Effector CD4-positive, alpha-beta T cell (primary cell): ENCODE data around the gene ABHD12.

Experiments
- DNase-seq: peaks from one replicate; pipeline ENCODE4 v3.0.0-alpha.2; 2020

ABHD12 gene

DNA sequence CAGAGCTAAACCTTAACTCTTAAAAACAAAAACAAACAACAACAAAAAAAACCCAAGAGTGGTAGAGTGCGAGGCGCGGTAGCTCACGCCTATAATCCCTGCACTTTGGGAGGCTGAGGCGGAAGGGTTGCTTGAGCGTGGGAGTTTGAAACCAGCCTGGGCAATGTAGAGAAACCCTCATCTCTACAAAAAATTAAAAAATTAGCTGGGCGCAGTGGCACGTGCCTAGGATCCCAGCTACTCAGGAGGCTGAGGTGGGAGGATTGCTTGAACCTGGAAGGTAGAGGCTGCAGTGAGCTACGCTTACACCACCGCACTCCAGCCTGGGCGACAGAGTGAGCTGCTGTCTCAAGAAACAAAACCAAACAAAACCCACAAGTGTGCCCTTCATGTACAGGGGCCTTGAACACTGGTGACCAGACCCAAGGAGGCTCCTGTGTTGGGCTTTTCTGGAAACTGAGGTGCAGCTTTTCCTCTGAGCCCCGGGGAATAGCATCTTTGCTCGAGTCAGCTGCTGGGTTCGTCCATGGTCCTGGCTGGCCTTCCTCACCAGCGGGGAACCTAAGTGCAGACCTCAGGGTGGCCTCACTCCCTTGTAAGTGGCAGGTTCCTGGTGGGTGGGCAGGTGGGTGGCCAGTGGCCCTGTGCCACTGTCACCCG, 102.9 kb downstream of the ABHD12 start:
- no peak for DNase-seq

DNA sequence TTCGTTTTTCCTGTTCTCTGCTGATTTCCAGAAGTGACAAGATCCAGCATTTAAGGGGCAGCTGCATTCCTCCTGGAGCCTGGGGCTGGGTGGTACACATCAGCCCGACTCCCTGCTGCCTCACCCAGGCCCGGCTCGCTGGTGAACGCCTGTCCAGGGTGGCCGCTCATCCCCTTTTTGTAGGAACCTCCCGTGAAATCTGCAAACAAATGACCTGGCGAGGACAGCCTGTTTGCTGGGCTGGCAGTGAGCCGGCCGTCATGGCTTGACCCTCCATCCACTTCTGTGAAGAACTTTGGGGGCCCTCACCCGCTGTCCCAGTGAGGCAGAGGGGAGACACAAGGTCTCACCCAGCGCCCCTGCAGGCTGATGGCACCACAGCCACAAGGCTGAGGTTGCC, 103.7 kb downstream of the ABHD12 start:
- DNase-seq = no peak

DNA sequence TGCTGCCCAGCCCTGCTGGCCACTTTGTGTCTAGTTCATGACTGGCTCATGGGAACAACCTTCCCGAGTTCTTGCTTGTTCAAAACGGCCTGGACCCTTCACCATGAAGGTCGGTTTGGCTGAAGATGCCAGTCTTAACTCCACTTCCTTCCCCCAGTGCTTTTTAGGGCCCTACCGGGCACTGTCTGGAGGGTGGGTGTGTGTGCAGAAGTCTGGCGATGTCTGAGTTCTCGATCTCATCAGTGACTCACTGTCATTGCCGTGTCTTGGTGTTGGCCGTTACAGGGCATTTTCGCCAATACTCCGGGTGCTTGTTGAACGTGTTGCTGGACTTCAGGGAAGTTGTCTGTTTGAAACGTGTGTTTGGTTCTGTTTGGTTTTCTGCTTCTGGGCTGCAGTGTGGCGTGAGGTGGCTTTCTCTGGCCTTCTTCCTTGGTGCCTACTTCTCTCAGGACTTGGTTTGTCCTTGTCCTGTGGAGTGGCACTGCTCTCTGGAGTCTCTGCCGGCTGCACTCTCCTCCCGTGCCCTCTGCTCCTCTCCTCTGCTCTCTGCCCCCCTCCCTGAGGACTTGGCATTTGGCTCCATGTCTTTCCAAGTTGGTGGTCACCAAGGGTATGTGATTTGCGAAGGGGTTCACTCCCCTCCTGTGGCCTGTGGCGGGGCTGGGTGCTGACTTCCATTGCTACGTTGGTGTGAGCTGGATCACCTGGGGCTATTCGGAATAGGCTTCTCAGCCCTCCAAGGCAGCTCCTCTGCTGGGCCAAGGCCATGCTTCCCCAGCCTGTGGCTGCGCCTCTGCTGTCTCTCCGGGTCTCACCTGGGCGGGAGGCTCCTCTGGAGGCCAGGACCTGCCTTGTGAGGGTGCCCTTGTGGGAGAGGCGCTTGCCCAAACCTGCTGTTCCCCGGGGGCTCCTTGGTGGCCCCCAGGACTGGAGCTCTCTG, 104.5 kb downstream of the ABHD12 start:
- DNase-seq = no peak

DNA sequence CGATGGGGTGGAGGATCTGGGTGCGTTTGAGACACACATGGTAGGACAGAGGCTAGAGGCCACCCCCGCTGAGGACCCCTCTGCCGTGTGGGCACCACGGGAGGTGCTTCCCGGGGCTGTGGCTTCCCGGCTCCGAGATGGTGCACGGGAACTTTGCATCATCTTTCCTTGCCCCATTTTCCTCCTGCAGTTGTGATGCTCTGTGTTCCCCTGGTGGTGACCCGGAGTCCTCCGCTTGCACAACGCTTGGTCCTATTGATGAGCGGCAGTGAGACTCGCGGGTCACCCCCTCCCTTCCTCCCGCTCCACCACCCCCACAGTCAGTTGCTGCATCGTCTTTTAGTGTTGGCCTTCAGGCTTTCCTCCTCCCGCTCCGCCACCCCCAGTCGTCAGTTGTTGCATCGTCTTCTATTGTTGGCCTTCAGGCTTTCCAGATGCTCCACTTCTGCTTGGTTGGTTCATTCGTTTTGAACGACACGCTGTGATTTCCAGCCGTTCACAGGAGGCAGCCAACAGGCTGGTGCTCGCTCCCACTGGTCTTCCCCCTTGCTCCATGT, 105.5 kb downstream of the ABHD12 start:
- no peak for DNase-seq

DNA sequence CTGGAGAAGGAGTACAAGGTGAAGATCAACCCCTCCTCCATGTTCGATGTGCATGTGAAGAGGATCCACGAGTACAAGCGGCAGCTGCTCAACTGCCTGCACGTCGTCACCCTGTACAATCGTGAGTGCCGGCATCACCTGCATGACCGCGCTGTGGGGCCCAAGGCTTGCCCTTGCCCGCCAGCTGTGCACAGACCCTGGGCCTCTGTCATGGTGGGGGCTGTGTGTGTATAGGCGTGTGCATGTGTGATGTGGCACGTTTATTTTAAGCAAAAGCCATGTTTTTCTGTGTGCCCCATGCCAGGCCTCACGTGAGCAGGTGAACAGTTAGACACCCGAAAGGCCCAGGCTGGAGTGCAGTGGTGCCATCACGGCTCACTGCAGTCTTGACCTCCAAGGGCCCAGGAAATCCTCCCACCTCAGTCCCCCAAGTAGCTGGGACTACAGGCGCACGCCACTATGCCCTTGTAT, 106.5 kb downstream of the ABHD12 start:
- no peak for DNase-seq

DNA sequence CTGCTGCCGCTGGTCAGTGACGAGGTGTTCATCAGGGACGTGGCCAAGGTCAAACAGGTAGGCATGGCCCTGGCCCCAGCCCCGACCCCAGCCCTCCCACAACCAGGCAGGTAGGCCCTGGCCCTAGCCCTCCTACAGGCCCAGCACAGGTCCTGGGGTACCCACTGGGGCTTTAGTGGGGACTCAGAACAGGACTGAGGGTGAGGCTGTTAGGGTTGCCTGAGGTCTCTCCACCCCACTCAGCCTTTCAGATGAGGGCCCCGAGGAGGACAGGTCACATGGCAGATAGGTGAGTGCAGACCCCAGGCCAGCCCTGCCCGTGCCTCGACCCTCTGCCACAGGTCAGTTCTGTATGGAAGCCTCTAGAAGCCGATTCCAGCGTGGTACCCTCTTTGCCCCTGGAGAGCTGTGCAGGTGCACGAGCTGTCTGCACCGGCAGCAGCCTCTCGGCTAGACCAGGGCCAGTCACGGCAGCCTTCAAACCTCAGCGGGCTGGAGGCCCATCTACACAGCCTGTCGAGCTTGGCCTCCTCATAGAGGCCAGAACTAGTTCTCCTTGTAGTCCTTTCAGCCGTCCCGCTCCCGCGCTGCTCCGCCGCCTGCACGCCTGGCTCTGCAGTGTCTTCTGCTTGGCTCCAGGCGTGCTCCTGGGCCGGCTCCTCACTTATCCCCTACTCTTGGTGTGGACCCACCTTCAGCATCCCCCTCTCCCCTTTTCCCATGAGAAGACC, 107.2 kb downstream of the ABHD12 start:
- DNase-seq = no peak

DNA sequence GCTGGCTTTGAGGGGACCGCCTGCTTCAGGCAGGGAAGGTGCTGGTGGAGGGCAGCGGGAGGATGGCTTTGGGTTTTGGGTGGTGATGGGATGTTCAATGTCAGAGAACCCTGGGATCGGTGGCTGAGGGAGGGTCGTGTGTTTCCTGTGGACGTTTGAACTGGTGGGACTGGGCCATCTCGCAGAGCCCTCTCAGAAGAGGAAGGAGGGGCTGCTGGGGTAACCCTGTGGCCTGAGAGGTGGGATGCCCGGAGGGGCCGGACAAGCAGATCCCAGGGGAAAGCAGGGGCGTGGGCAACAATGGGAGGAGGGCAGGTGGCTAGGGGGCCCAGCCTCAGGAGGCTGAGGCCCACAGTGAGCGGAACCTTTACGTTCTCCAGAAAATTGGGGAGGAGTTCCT, 107.8 kb downstream of the ABHD12 start:
- no peak for DNase-seq

DNA sequence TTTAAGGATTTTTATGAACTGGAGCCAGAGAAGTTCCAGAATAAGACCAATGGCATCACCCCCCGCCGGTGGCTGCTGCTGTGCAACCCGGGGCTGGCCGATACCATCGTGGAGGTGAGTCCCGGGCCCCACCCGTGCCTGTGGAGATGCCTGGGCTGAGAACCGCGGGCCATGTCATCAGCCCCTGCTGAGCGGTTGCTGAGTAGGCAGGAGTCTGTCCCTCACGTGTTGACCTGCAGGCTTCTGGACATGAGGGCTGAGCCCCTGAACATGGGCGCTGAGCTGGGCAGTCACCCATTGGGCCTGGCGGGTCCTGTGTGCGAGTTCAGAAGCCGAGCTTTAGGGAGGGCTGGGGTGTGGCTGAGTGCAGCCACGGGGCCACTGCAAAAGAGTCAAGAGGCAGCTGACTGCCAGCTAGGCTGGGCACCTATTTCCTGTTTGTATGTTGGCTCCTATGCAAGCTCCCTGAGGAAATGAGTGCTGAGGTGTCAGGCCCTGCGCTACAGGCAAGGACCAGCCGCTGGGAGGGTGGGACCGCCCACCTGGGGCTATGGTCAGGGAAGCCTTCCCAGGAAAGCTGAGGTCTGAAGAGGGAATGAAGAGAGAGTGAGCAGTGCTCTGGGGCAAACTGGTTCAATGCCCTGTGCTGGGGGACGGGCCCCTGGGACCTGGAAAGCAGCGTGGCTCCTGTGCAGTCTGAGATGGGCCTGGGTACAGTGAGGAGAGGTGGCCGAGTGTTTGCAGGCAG, 108.4 kb downstream of the ABHD12 start:
- DNase-seq = no peak

DNA sequence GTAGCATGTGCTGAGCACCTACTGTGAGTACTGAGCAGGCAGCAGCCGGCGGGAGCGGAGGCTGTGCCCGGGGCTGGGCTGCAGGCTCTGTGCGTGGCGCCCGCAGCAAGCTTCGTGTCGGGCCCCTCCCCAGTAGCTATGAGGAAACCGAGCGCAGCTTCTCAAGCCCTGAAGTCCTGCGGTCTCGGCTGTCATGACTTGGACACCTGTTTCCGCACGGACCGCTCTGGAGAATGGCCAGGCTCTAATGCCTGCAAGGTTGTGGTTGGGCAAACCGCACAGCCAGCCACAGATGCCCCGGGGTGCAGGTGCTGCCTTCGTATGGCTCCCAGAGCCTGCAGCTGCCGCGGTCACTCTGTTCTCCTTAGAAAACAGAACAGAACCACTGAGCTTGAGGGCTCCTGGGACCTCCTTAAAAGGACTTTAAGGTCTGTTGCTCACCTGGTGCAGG, 109.1 kb downstream of the ABHD12 start:
- DNase-seq = no peak

DNA sequence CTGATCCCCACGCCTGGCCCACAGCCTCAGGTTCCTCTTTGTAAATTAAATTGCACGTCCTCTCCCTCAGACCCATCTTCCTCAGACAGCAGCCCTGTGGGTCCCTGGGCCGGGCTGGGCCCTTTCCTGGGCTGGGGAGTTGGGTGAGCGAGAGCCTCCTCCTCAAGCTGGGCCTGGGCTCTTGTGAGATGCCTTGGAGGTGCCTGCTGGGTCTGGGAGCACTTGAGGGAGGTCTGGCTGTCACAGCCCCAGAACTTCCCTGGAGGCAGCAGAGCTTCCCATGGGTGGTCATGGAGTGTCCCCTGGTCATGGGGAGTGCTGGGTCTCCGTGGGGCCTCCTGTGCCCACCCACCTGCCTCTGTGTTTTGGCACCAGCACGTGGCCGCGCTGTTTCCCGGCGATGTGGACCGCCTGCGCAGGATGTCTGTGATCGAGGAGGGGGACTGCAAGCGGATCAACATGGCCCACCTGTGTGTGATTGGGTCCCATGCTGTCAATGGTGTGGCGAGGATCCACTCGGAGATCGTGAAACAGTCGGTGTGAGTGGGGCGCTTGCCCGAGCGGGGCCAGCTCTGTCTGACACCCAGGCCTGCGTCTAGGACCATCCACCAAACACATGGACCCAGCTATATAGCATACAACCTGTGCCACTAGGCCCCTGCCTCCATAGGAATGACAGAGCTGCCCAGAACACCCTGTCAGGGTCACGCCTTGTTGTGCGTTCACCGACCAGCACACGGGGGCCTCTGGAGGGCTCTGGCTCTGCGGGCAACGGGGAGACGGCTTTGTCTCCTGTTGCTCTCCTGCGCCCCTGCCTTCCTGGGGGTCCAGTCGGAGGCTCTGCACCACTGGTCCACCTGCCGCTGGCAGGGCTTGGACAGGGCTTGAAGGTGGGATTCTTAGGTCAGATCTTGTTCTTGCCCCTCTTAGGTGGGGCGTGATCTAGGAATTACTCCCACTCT, 109.8 kb downstream of the ABHD12 start:
- no peak for DNase-seq

DNA sequence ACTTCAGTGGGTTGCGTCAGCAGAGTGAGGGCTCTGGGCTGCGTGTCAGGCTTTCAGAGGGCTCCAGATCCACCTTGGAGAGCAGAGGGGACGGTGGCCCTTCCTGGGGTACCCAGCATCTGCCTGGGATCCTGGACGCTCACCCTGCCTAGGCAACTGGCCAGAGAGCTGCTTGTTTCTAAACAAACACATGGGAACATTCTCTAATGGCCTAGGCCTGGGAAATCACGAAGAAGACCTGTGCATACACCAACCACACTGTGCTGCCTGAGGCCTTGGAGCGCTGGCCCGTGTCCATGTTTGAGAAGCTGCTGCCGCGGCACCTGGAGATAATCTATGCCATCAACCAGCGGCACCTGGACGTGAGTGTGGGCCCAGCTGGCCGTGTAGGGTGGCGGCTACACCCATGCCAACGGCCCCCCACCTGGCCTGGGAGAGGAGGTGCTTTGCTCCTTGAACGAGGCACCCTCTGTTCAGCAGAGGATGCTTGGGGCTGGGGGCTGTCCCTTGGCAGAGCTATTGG, 110.5 kb downstream of the ABHD12 start:
- DNase-seq = no peak

DNA sequence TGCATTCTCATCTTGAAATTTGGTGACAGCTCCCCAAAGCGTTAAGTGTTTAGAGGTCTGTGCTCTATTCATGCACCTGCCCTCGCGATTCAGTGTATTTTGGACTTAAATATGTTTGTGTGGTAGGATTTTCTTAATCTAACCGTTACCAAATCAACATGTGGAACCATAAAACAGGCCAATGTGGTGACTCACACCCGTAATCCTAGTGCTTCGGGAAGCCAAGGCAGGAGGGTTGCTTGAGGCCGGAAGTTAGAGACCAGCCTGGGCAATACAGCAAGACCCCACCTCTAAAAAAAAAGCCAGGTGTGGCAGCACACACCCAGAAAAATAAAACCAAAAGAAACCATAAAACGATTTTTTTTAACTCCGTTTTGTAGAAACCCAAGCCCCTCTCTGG, 111.2 kb downstream of the ABHD12 start:
- DNase-seq = no peak

DNA sequence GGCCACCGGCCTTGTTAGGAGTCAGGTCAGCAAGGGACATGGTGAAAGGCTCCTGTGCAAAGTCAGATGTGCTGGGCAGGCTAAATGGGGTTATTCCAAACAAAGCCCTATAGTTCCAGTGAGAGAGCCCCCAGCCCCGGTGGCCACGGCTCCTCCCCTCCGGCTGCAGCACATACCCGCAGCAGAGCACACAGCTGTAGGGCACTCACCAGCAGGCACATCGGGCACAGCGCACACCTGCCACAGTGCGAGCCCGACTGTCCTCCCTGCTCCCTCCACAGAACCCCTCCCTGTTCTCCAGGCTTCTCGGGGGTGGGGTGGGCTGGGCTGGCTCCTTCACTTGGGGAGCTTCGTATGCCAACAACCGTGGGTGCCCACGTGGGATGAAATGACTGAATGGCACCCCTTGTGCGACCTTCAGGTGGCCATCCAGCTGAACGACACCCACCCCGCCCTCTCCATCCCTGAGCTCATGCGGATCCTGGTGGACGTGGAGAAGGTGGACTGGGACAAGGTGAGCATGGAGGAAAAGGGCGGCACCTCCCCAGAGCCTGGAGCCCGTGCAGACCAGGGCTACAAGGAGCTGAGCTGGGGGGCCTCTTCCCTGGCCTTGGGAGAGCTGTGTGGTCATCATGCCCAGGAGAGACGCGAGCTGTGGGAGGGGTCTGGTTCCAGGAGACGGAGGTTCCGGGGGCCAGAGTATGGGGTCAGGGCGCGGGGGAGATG, 111.8 kb downstream of the ABHD12 start:
- DNase-seq = no peak

DNA sequence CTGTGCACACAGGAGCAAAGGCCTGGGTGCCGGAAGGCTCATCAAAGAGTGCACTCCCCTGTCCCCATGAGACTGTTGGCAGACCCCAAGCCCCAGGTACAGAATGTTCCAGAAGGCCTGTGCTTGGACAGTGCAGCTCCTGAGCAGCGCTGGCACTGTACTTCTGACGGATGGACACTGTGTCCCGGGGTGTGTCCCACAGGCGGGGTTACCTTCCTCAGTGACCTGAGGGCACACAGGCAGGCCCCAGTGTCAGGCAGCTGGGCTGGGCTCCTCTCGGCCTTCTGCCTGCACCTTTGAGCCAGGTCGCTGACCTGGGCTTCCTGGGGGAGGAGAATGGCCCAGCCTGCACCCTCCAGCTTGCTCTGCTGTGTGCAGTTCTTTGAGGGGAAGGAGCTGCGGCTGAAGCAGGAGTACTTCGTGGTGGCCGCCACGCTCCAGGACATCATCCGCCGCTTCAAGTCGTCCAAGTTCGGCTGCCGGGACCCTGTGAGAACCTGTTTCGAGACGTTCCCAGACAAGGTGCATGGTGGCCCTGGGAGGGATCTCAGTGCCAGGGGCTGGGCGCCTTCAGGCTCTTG, 112.6 kb downstream of the ABHD12 start:
- DNase-seq = no peak

DNA sequence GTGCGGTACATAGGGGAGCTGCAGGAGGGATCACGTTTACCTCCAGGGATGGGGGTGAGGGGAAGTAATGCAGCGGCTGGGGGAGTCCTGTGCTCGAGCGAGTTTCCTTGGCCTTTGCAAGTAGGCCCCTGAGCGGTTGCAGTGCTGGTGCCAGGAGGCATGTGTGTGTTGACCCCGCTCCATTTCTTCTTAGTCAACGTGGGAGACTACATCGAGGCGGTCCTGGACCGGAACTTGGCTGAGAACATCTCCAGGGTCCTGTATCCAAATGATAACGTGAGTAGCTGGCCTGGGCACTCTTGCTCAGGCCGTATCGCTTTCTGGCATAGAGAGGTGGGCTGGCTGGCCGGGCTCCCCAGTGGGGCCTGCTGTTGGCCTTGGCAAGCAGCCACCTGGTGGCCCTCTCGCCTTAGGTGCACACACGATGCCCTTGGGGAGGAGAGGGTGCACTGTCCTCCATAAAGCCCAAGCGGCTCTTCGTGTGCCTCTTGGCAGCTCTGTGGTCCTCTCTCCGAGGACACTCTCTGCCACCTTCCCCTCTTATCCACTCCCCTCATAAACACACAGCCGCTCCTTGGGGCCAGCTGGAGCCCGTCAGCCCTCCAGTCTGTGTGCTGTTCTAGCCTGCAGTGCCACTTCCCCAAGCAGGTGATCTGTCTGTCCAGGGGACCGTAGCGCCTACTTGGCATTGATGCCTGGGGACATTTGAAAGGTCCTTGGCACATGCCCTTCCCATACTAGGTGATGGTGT, 113.4 kb downstream of the ABHD12 start:
- no peak for DNase-seq

DNA sequence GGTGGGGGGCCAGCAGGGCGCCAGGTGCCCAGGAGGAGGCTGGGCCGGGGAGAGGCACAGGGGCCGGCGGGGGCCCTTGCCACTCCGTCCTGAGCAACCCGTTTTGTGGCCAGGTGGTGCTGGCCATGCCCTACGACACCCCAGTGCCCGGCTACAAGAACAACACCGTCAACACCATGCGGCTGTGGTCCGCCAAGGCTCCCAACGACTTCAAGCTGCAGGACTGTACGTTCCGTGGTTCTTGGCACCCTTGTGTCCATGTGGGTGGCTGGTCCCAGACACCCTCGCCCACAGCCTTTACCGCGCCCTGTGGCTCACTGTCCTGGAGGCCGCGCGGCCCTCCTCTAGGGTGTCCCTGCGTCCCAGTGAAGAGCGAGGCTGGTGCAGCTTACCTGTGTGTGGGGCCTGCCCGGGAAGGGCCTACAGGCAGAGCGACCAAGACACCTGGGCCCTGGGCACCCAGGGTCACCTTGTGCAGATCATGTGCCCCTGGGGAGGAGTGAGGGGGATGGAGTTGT, 114.0 kb downstream of the ABHD12 start:
- DNase-seq = no peak

DNA sequence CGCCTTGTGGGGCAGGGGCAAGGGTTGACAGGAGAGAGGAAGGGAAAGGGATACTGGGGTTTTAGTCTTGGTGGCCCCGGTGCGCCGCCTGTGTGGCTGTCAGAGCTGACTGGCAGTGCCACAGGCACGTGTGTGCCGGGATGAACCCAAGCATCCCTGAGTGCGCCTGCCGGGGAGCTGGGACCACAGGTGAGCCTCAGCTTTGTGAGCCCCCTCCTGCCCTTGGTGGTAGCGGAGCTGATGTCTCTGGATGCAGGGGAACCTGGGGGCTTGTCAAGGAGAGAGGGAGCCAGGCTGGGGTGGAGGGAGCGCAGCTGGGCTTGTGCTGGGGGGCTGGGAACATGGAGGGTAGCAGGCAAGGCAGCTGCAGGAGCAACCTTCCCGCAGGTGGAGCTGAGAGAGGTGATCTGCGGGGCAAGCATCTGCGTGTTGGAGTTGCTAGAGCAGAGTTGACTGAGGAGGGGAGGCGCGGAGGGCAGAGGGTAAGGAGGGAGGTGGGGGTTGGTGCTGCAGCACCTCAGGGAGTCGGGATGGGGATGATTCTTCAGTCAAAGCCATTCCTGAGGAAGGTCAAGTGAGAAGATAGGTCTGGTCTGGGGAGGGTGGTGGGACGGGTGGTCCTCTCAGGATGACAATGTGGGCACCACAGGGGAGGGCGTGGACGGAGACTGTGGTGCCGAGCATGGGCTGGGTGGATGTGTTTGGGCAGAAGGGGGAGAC, 114.7 kb downstream of the ABHD12 start:
- DNase-seq = no peak
